HuH-7.5 (cell line): ENCODE data around the gene IL24.

ENCODE experiments used
- DNase-seq: peaks from one replicate; pipeline ENCODE4 v3.0.0; 2011; ENCODE audit warnings: low spot score

The IL24 gene

GRCh38 chr1:206925106-206925736, 28.0 kb downstream of the IL24 start:
- no peak for DNase-seq

- no peak for DNase-seq
Measured at GRCh38 chr1:206926286-206926685, 29.0 kb downstream of the IL24 start.

- DNase-seq, result no peak
Measured at GRCh38 chr1:206929524-206929923, 32.3 kb downstream of the IL24 start.

GRCh38 chr1:206930210-206930798, 33.1 kb downstream of the IL24 start:
- no peak for DNase-seq

- no peak for DNase-seq
Measured at GRCh38 chr1:206931709-206932108, 34.5 kb downstream of the IL24 start.

- DNase-seq, result no peak
Measured at GRCh38 chr1:206932177-206932576, 34.9 kb downstream of the IL24 start.

- peak; percentile 49 for DNase-seq
Measured at GRCh38 chr1:206933333-206933945, 36.2 kb downstream of the IL24 start.

GRCh38 chr1:206935491-206936067, 38.3 kb downstream of the IL24 start:
- DNase-seq, result peak; percentile 72

- DNase-seq, result no peak
Measured at GRCh38 chr1:206937425-206937824, 40.2 kb downstream of the IL24 start.

- no peak for DNase-seq
Measured at GRCh38 chr1:206939131-206939530, 41.9 kb downstream of the IL24 start.

- no peak for DNase-seq
Measured at GRCh38 chr1:206939841-206940587, 42.8 kb downstream of the IL24 start.

GRCh38 chr1:206940588-206940936, 43.3 kb downstream of the IL24 start:
- DNase-seq, result no peak

- no peak for DNase-seq
Measured at GRCh38 chr1:206941766-206942418, 44.6 kb downstream of the IL24 start.

- no peak for DNase-seq
Measured at GRCh38 chr1:206944703-206945102, 47.5 kb downstream of the IL24 start.

- no peak for DNase-seq
Measured at GRCh38 chr1:206945779-206946178, 48.5 kb downstream of the IL24 start.

- no peak for DNase-seq
Measured at GRCh38 chr1:206946261-206946660, 49.0 kb downstream of the IL24 start, which contains the start of gene PIGR. Gene PIGR, minus strand, starts transcription at chr1:206946466. Its CDS starts 5,935 bp downstream, at chr1:206940531.

- DNase-seq, result no peak
Measured at GRCh38 chr1:206947255-206947654, 50.0 kb downstream of the IL24 start.

GRCh38 chr1:206949208-206949607, 52.0 kb downstream of the IL24 start:
- DNase-seq, result no peak

GRCh38 chr1:206949641-206950040, 52.4 kb downstream of the IL24 start:
- DNase-seq, result no peak

- DNase-seq, result peak; percentile 63
Measured at GRCh38 chr1:206951318-206952100, 54.3 kb downstream of the IL24 start.

- DNase-seq, result no peak
Measured at GRCh38 chr1:206952171-206952570, 54.9 kb downstream of the IL24 start.
